T-helper 1 cell treated with Interleukin-12 subunit alpha and Interleukin-12 subunit beta and Interleukin-4 antibody, amounts not matched to agents 30 ng/mL and 1 ng/mL, for 36 hours (primary cell): ENCODE results near the gene EMC7. TPM values are rescaled to one million over a fixed set of nuclear protein-coding genes. Genes with fewer than 3 reads are reported as not detected.
"Not testable (repeated sequence)": the region's sequence is repeated elsewhere in the genome, so short reads cannot be mapped to it uniquely, and the experiment has no call there.

Experiments
- intact Hi-C: fragments of 100-400 bp; cut with micrococcal nuclease; formaldehyde crosslinking; loops from one replicate; pipeline ENCODE4 v1.15.1; 2024
- total RNA-seq: library from RNA; stranded (reverse); gene quantifications from 2 replicates; pipeline ENCODE4 v1.2.3, GENCODE V29; 2022

Gene EMC7
- total RNA-seq, 1 donor from 2014 or later = 84.9 TPM

DNA sequence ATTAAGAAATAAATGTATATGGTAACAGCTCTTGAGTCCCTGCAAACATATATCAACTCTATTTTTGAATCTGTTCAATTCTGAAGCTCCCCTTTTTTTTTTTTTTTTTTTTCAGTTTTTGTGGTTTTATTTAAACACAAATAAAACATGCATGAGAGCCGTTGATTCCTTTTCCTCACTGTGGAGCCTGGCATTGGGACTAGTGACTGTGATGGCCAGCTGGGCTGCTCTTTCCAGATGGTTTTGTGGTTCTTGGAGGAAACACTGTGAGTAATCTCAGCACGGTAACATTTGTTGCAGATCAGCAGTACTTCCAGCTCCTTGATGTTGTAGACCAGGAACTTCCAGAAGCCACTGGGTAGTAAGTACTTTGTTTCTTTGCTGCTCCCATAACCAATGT lies 15.9 kb downstream of the EMC7 start:
- intact Hi-C loops = no loop called here

DNA sequence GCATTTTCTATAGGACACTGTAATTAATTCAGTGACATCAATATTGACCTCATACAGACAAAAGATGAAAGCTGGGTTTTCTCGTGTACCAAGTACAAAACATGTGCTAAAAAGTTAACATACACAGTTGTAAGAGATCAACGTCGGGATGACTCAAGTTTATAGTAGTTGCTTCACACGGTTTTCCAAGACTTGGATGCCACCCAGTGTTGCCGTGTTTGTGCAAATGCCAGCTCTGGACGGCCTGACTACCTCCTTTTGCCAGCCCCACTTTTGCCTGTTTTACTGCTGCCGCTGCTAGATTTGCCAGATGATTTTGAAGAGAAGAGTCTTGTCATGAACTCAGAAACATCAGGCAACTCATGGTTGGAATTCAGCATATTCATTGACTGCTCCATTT lies 17.6 kb downstream of the EMC7 start:
- intact Hi-C loops = no loop called here

DNA sequence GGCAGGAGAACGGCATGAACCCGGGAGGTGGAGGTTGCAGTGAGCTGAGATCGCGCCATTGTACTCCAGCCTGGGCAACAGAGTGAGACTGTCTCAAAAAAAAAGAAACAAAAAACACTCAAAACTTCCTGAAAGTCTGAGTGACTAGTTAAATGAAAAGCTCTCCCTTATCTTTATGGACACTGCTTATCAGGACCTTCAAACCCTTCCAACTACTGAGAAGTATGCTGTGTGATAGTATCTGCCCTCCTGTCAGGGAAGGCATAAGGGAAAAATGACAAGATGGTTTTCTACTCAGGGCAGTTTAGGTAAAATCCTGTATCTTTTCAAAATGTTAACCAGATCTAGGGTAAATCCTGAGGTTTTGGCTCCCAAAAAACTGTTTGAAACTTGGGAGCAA lies 21.8 kb downstream of the EMC7 start:
- intact Hi-C loops = no loop called here

DNA sequence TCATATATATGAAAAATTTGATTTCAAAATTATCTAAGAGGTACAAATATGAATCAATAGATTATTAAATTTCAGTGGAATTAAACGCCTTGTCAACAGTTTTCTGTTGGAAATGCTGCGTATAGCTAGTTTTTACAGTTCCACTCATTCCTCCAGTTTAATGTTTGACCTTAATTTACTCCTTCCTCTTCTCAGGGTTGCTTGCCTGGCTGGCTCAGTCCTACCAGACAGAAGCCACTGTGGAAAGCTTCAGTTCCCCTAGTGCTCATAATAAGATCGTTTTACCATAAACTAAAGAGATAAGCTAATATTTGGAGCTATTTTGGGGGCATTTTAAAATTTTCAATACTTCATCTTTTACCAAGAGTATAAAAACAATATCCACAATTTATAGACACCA lies 22.8 kb downstream of the EMC7 start:
- intact Hi-C loops = no loop called here

DNA sequence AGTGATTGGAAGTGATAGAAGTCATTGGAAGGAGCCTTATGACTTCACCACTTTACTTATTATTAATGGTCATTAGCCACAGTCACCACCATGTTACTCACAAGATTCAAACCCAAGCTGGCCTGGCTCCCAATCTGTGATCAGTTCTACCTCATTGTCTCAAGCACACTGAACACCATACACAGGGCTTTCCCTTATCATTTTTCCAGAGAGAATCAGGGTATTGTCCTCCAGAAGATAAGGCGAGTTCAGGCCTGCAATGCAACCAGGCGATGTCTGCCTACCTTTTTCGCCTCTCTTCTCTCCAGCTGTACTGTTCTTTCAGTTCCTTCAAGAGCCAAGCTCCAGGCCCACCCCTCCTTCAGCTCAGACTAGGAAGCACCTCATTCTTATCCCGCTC lies 24.9 kb downstream of the EMC7 start:
- intact Hi-C loops = no loop called here

DNA sequence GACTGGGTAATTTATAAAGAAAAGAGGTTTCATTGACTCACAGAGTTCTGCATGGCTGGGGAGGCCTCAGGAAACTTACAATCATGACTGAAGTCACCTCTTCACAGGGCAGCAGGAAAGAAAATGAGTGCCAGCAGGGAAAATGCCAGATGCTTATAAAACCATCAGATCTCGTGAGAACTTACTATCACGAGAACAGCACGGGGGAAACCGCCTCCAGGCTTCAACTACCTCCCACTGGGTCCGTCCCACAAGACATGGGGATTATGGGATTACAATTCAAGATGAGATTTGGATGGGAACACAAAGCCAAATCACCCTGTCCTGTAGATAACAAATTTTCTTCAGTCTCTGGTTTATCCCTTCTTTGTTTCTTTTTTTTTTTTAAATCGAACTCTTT lies 31.7 kb downstream of the EMC7 start:
- intact Hi-C loops = no loop called here

DNA sequence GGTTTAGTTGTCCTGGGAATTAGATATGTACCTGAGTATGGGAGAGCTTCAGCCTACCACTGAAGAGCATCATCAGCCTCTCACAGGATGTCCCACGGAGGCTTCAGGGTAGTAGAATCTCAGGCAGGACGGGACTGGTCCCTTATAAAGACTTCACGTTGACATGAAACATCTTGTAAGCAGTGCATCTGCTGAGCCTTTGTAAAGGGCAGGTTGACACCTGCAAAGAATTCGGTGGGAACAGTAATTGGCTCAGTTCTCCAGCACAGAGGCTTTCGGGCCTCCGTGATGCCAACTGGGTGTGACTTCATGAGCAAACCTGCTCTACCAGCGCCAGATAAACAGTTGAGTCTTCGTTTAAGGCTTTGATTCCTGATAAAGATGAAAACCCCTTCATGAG lies 35.7 kb downstream of the EMC7 start:
- intact Hi-C loops = loop anchor here (10.0 kb wide), 1 partner anchor 269 kb away; the partner anchor contains the start of gene SLC12A6

DNA sequence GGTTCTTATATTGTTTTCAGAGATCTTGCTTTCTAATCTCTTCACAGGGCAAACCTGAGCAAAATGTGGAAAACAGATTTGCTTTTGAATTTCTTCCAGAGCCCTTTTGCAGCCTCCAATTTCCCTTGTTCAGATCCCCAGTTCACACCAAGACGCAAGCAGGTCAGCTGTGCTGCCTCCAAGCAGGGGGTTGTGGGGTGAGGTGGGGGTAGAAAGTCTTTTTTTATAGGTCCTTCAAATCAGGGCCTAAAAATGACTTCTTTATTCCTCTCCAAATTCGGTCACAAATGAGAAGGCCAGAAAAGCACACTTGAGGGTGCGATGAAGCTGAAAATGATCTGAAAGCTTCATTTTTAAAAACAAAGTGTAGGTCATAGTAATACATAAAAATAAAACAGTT lies 36.4 kb downstream of the EMC7 start:
- intact Hi-C loops = loop anchor here (10.0 kb wide), 1 partner anchor 270 kb away; the partner anchor contains the start of gene SLC12A6

DNA sequence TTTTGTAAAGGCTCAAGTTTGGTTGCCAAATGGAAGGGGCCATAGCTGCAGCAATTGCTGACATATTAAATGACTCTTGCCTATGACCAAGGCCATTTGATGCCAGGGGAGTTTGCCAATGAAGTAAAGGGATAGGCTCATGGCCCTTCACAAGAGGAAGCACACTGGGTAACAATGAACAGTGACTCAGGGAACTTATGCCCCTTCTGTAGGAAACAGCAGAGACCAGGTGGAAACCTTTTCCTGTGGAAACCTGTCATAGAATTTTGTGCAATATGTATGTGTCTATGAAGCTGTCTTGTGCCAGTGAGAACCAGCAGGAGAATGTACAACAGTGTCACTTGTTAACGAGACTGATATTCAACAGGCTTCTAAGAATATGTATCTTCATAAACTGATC lies 37.2 kb downstream of the EMC7 start:
- intact Hi-C loops = loop anchor here (10.0 kb wide), 1 partner anchor 270 kb away; the partner anchor contains the start of gene SLC12A6

DNA sequence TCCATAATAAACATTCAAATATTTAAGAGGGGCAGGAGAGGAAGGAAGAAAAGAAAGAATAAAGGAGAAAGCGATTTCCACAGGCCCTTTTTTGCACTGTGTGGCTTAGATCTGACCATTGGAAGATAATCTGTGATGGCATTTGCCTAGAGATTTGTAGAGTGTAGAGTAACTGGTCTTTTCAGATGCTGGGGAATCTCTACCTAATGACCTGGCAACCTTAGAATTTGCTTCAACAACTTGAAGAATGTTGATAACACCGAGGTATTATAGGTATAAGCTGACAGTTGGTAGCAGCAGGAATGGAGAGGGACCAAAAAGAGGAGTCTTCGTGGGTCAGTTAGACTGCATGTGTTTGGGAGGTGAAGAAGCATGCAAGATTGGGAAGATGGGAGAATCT lies 41.7 kb downstream of the EMC7 start:
- intact Hi-C loops = loop anchor here (10.0 kb wide), 1 partner anchor 275 kb away; the partner anchor contains the start of gene SLC12A6

DNA sequence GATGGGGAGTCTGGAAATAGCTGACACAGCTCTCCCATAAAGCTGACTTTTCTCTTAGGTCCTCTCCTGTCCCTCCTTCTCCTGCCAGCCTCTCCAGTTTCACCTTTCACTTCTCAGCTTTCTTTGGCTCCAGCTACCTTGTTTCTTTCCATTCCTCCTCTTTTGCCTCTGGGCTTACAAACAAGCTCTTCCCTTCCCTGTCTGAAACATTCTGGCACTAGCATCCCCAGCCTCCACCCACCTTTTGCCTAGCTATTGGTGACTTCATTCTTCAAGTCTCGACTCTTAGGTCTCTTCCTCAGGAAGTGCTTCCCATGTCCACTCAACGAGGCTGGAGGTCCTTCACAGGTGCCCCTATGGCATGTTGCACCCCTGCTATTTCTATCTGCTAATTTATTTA lies 42.2 kb downstream of the EMC7 start:
- intact Hi-C loops = no loop called here

DNA sequence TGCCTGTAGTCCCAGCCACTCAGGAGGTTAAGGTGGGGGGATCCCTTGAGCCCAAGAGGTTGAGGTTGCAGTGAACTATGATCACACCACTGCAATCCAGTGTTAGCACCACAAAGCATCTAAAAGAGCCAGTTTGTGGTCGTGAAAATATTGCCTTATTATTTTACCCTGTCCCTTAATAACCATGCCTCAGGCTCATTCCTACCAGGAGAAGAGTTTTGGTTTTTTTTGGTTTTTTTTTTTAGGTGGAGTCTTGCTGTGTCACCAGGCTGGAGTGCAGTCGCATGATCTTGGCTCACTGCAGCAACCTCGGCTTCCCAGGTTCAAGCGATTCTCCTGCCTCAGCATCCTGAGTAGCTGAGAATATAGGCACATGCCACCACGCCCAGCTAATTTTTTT lies 44.8 kb downstream of the EMC7 start:
- intact Hi-C loops = no loop called here

DNA sequence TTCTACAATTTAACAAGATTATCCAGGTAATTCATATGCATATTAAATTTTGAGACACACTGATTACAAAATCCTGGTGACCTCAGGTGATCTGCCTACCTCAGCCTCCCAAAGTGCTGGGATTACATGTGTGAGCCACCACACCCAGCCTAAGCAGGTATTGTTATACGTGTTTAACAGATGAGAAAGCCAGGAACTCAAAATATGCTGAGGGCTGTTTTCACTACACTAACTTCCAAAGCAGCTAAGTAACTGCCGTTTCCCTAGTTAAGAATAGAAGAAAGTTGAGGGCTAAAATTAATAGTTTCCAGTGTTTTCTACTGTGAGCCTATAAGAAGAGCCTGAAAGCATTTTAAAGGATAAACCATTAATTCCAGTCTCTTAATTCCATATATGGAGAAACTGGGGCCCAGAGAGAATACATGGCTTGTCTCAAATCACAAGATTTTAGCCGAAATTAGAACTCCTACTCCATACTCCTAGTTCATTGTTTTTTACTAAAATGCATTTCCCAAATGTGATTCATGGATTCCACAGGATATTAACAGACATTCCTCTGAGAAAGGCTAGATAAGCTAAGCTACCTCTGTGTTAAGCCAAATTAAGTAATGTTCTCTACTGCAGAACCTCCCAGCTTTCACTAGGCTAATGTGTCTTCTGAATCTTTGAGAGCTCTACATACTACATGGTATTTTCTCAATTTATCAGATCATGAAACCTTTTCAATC lies 45.6 kb downstream of the EMC7 start:
- intact Hi-C loops = no loop called here

DNA sequence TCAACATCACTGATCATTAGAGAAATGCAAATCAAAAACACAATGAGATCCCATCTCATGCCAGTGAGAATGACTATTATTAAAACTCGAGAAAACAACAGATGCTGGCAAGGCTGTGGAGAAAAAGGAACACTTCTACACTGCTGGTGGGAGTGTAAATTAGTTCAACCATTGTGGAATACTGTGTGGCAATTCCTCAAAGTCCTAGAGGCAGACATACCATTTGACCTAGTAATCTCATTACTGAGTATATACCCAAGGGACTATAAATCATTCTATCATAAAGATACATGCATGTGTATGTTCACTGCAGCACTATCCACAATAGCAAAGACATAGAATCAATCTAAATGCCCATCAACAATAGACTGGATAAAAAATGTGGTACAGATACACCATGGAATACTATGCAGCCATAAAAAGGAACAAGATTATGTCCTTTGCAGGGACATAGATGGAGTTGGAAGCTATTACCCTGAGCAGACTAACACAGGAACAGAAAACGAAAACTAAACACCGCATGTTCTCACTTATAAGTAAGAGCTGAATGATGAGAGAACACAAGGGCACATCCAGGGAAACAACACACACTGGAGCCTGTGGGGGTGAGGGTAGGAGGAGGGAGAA lies 47.5 kb downstream of the EMC7 start:
- intact Hi-C loops = no loop called here

DNA sequence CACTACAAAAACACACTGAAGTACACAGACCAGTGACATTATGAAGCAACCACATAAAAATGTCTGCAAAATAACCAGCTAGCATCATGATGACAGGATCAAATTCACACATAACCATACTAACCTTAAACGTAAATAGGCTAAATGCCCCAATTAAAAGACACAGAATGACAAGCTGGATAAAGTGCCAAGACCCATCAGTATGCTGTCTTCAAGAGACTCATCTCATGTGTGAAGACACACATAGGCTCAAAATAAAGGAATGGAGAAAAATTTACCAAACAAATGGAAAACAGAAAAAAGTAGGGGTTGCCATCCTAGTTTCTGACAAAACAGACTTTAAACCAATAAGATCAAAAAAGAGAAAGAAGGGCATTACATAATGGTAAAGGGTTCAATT lies 51.3 kb downstream of the EMC7 start:
- intact Hi-C loops = not testable (repeated sequence)

DNA sequence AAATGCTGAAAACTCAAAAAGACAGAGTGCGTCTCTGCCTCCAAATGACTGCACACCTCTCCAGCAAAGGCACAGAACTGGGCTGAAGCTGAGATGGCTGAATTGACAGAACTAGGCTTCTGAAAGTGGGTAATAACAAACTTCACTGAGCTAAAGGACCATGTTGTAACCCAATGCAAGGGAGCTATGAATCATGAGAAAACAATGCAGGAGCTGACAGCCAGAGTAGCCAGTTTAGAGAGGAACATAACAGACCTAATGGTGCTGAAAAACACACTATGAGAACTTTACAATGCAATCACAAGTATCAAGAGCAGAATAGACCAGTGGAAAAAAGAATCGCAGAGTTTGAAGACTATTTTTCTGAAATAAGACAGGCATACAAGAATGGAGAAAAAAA lies 52.5 kb downstream of the EMC7 start:
- intact Hi-C loops = no loop called here

DNA sequence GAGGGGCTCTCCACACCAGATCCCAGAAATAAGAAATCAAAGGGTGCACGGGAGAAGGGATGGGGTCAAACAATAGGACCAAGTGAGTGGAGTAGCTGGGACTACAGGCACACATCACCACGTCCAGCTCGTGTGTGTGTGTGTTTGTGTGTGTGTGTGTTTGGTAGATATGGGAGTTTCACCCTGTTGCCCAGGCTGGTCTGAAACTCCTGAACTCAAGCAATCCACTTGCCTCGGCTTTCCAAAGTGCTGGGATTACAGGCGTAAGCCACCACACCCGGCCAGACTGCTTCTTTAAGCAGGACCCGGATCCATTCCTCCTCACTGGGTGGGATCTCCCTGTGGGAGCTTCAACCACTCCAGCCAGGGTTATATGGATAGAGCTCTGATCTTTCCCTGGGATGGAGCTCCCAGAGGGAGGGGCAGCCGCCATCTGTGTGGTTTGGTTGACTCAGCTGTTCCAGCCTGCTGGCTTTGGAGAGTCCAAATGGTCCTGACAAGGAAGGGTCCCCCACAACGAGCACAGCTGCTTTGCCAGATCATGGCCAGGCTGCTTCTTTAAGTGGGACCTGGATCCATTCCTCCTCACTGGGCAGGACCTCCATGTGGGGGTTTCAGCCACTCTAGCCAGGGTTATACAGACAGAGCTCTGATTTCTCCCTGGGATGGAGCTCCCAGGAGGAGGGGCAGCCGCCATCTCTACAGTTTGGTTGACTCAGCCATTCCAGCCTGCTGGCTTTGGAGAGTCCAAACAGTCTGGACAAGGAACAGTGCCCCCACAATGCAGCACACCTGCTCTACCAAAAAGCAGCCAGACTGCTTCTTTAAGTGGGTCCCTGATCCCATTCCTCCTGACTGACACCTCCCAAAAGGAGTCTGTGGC lies 53.5 kb downstream of the EMC7 start:
- intact Hi-C loops = no loop called here

DNA sequence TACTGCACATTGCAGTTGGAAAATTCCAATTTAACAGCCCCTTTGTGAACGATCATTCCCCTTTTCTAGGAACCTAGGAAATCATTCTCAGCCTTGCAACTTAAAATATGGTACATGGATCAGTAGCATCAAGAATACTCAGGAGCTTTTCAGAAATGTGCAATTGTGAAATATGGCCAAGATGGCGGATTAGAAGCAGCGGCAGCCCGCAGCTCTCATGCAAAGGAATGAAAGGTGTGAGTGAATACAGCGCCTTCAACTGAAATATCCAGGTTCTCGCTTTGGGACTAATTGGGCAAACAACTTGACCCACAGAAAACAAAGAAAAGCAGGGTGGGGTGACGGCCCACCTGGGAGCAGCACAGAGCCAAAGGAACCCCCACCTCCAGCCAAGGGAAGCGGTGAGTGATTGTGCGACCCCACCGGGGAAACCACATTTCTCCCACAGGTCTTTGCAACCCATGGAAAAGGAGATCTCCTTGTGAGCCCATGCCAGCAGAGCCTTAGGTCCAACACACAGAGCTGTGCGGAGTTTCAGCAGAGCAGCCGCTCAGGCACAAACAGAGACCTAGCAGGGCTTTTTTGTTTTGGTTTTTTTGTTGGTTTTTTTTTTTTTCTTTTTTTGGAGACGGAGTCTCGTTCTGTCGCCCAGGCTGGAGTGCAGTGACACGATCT lies 55.1 kb downstream of the EMC7 start:
- intact Hi-C loops = no loop called here

DNA sequence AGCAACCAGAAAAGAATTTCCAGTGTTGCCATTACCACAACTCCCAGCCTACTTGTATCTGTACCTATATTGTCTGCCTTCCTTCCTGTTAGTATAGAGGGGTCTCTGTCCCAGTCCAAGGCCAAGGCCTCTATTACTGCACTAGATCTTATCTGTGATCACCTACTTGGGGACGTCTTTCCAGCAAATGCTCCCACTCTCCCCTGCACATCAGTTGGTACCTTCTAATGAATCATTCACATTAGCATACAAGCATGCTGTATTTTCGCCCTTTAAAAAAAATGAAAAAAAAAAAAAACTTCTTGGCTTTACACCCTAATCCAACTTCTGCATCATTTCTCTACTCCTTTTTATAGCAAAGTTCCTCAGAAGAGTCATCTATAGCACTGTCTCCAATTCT lies 57.8 kb downstream of the EMC7 start:
- intact Hi-C loops = no loop called here

DNA sequence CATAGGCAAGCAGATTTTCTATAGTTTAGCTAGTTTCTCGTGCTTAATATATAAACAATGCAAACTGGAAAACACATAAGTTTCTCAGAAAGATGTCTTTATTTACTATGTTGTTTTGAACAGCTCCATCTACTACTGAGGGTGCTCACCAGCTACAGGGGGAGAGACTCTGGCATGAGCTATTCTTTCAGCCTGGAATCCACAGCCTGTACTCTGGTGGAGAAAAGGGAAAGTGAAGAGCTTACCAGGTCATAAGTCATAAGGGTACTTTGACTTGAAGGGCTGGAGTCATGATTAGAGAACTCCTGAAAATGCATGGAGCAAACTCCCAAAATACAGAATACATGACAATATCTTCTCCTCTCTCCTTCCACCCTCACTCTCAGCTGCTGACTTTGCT lies 58.3 kb downstream of the EMC7 start:
- intact Hi-C loops = no loop called here

DNA sequence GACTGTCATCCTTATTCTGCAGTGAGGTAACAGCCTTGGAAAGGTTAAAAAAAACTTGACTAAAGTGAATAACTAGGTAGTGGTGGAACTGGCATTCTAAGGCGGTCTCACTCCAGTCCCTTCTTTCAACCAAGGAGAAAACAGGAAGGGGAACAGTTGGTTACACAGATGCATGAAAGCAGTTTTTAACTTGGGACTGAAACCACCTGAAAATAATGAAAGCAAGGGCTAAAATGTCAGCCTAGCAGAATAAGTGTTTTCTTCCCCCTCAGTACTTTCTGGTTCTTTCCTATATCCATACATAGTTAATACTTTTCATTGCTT lies 61.9 kb downstream of the EMC7 start:
- intact Hi-C loops = loop anchor here (1.0 to 5.0 kb wide), 8 partner anchors 23 to 1508 kb away; partner anchors contain the start of genes DPH6, FMN1, KATNBL1 and PGBD4
